ENCODE measurements around the gene SYNE4. TPM values are rescaled to one million over a fixed set of nuclear protein-coding genes. Genes with fewer than 3 reads are reported as not detected.

Gene SYNE4
- polyA plus RNA-seq, 1 of the 3 experiments (the other 2 are of a cell fraction) = 0.48 TPM

- TF ChIP-seq MAX (IDR thresholded peaks at IDR 0.05; ENCODE audit: low read depth) (peak; percentile 37; the same call in 1 of the 2 replicates), YY1 (IDR thresholded peaks at IDR 0.05; ENCODE audit: low read depth) (no peak), ZBTB33 (IDR thresholded peaks at IDR 0.05; ENCODE audit: borderline replicate concordance, low read depth) (0 out of 2 replicates have a peak, but pooled peaks have one; percentile 28), IRF3 (IDR thresholded peaks at IDR 0.05; ENCODE audit: low read depth, low read length) (no peak), FOXJ3 (CRISPR knock-in tag; IDR thresholded peaks at IDR 0.05) (no peak), RFX5 (IDR thresholded peaks at IDR 0.05; ENCODE audit: low read length) (no peak; the same call in 1 of the 2 replicates), NFIC (IDR thresholded peaks at IDR 0.05; ENCODE audit: borderline replicate concordance) (no peak)
These were observed 45.6 kb upstream of the SYNE4 start, which contains the start of gene THAP8 (continued) for GRCh38 chr19:36054119-36054732.

- Histone ChIP-seq H3K4me2 (no peak overlapping the region), H3K27ac (ENCODE audit: low read depth in 2 of 2, low read length in 1 of 2) (no peak overlapping the region), H3F3A (replicated peaks; ENCODE audit: insufficient read depth) (peaks cover 15% of the 10 kb centered on the region), H3K79me2 (ENCODE audit: insufficient read depth) (peaks cover 15% of the 10 kb centered on the region), H3K4me3 (ENCODE audit: low read depth in 2 of 2, low read length in 1 of 2) (no peak overlapping the region), H3K9me2 (no peaks in the 10 kb centered on the region), H3K9ac (no peak overlapping the region), H2AFZ (ENCODE audit: low read depth) (no peak overlapping the region), H3K27me3 (ENCODE audit: insufficient read depth) (no peaks in the 10 kb centered on the region), H3K4me1 (ENCODE audit: control insufficient read depth in 1 of 2, insufficient read depth in 2 of 2, low read depth in 1 of 2, low read length in 1 of 2) (peaks cover 3 to 5% of the 10 kb centered on the region in 2 experiments; a peak in 2 of 4 replicates), H4K20me1 (ENCODE audit: insufficient read depth) (peaks cover under 1% of the 10 kb centered on the region; the same call in 1 of the 2 replicates), H3K9me3 (no peaks in the 10 kb centered on the region), H3K36me3 (replicated peaks in 1 of 2; ENCODE audit: control insufficient read depth in 1 of 2, insufficient read depth in 2 of 2, low read length in 1 of 2) (no peaks in the 10 kb centered on the region)
- 97% methylated on average over 4 of the region's 4 CpGs for WGBS (ENCODE audit: low lambda C conversion rate)
- CTCF ChIA-PET = interaction anchor here (0.8 kb wide), 1 partner anchor 45 kb away, joined by 3 read pairs; no protein-coding TSS in a partner anchor
- POLR2A ChIA-PET = no interaction called here
- TF ChIP-seq RAD21 (IDR thresholded peaks at IDR 0.05; ENCODE audit: low read length) = no peak
- no peak for TF ChIP-seq CTCF (IDR thresholded peaks at IDR 0.05)
- TF ChIP-seq FOXM1 (IDR thresholded peaks at IDR 0.05; ENCODE audit: low read depth) = no peak
- no peak for TF ChIP-seq MAX (IDR thresholded peaks at IDR 0.05; ENCODE audit: low read depth)
- TF ChIP-seq TAF1 (IDR thresholded peaks at IDR 0.05; ENCODE audit: borderline replicate concordance, low read depth, low read length) = no peak
- DNase-seq = no peak
These were observed 43.0 kb upstream of the SYNE4 start for GRCh38 chr19:36051637-36052036.
